HepG2 (cell line): Measurements from ENCODE around the gene SLC6A9. TPM values are rescaled to one million over a fixed set of nuclear protein-coding genes. Genes with fewer than 3 reads are reported as not detected.

Source experiments
- AHR ChIP-seq: IDR thresholded peaks from 2 replicates; pipeline ENCODE4 v1.6.1; 2018; ENCODE audit warnings: missing genetic modification reagents, missing compliant biosample characterization
- ARNTL ChIP-seq: sonication (generic); formaldehyde crosslinking; IDR thresholded peaks from 2 replicates; pipeline ENCODE4 v1.4.0; 2020; ENCODE audit warnings: mild to moderate bottlenecking, missing genetic modification reagents
- CBFB ChIP-seq: sonication (generic); formaldehyde crosslinking; IDR thresholded peaks from 2 replicates; pipeline ENCODE4 v1.4.0; 2020; ENCODE audit warnings: missing genetic modification reagents
- GABPB1 ChIP-seq: IDR thresholded peaks from 2 replicates; pipeline ENCODE4 v1.6.1; 2016; ENCODE audit warnings: mild to moderate bottlenecking, missing genetic modification reagents, moderate library complexity, missing compliant biosample characterization
- GLI4 ChIP-seq: sonication (generic); formaldehyde crosslinking; IDR thresholded peaks from 2 replicates; pipeline ENCODE4 v1.5.1; 2020; ENCODE audit warnings: missing genetic modification reagents, mild to moderate bottlenecking, moderate library complexity, borderline replicate concordance
- HNRNPLL ChIP-seq: fragments of 200-400 bp; formaldehyde crosslinking; IDR thresholded peaks from 2 replicates; pipeline ENCODE4 v1.6.1; 2017; ENCODE audit warnings: mild to moderate bottlenecking, low read depth, low read length; ENCODE audit not compliant: poor library complexity, severe bottlenecking
- IRX3 ChIP-seq: sonication (generic); formaldehyde crosslinking; IDR thresholded peaks from 2 replicates; pipeline ENCODE4 v1.8.1; 2023; ENCODE audit warnings: mild to moderate bottlenecking, low read depth, missing genetic modification reagents, borderline replicate concordance
- MAF1 ChIP-seq: sonication (generic); formaldehyde crosslinking; IDR thresholded peaks from 2 replicates; pipeline ENCODE4 v1.5.0; 2020; ENCODE audit warnings: missing genetic modification reagents, borderline replicate concordance
- NFE2L2 ChIP-seq: fragments of 150-350 bp; IDR thresholded peaks from 2 replicates; pipeline ENCODE4 v1.6.1; 2014; ENCODE audit warnings: low read length
- NR1H2 ChIP-seq: sonication (generic); formaldehyde crosslinking; IDR thresholded peaks from 2 replicates; pipeline ENCODE4 v1.8.1; 2022; ENCODE audit warnings: low read depth, missing genetic modification reagents, borderline replicate concordance
- SCMH1 ChIP-seq: sonication (generic); formaldehyde crosslinking; IDR thresholded peaks from 2 replicates; pipeline ENCODE4 v1.9.0; 2021; ENCODE audit warnings: missing genetic modification reagents, mild to moderate bottlenecking, borderline replicate concordance
- SNAPC2 ChIP-seq: sonication (generic); formaldehyde crosslinking; IDR thresholded peaks from 2 replicates; pipeline ENCODE4 v1.8.1; 2022; ENCODE audit warnings: mild to moderate bottlenecking, missing genetic modification reagents
- SP5 ChIP-seq: IDR thresholded peaks from 2 replicates; pipeline ENCODE4 v1.6.1; 2016; ENCODE audit warnings: low read depth, borderline replicate concordance
- TARDBP ChIP-seq: sonication (generic); formaldehyde crosslinking; IDR thresholded peaks from 2 replicates; pipeline ENCODE4 v1.8.0; 2022; ENCODE audit warnings: mild to moderate bottlenecking, missing genetic modification reagents
- ZNF335 ChIP-seq: sonication (generic); formaldehyde crosslinking; IDR thresholded peaks from 2 replicates; pipeline ENCODE4 v1.4.0; 2020; ENCODE audit warnings: missing genetic modification reagents
- polyA plus RNA-seq, 8 experiments: library from polyadenylated mRNA; depleted of rRNA in 3 of 8; stranded (reverse) in 7 of 8; unstranded in 1 of 8; fragments of >200 nt; fragmentation: Illumina TruSeq in 4 of 8; extraction: Trizol in 4 of 8; gene quantifications; 2 replicates each; pipeline versions ENCODE4 v1.2.1 to v1.2.3, GENCODE V29; 2011 to 2016; ENCODE audit warnings: low read depth in 4 of 8, missing spikeins in 1 of 8, mixed read lengths in 1 of 8; ENCODE audit not compliant: insufficient read depth in 1 of 8
- total RNA-seq, 5 experiments: library from RNA; depleted of rRNA; stranded (reverse); fragments of >200 nt; fragmentation: Illumina TruSeq; extraction: Trizol; gene quantifications; 2 replicates each; pipeline ENCODE4 v1.2.3, GENCODE V29; 2016; ENCODE audit warnings: low read depth in 1 of 5
- TF ChIP-seq, protein P1 (sequence below): sonication (generic); formaldehyde crosslinking; IDR thresholded peaks from 2 replicates; pipeline ENCODE4 v1.4.0; 2020; ENCODE audit warnings: missing genetic modification reagents
- TF ChIP-seq, protein P2 (sequence below): sonication (generic); formaldehyde crosslinking; IDR thresholded peaks from 2 replicates; pipeline ENCODE4 v1.4.0; 2020; ENCODE audit warnings: missing genetic modification reagents
- TF ChIP-seq, protein P3 (sequence below): IDR thresholded peaks from 2 replicates; pipeline ENCODE4 v1.6.1; 2018; ENCODE audit warnings: missing genetic modification reagents, mild to moderate bottlenecking, missing compliant biosample characterization
- TF ChIP-seq, protein P4 (sequence below): IDR thresholded peaks from 2 replicates; pipeline ENCODE4 v1.6.1; 2016; ENCODE audit warnings: low read depth, borderline replicate concordance
- TF ChIP-seq, protein P5 (sequence below): sonication (generic); formaldehyde crosslinking; IDR thresholded peaks from 2 replicates; pipeline ENCODE4 v1.4.0; 2020; ENCODE audit warnings: mild to moderate bottlenecking, missing genetic modification reagents

SLC6A9 gene
- total and polyA plus RNA-seq, 2 of the 13 experiments (the other 11 are each of a cell fraction or from before 2014, with no cell fraction given), result 8.5 to 9.9 TPM

DNA sequence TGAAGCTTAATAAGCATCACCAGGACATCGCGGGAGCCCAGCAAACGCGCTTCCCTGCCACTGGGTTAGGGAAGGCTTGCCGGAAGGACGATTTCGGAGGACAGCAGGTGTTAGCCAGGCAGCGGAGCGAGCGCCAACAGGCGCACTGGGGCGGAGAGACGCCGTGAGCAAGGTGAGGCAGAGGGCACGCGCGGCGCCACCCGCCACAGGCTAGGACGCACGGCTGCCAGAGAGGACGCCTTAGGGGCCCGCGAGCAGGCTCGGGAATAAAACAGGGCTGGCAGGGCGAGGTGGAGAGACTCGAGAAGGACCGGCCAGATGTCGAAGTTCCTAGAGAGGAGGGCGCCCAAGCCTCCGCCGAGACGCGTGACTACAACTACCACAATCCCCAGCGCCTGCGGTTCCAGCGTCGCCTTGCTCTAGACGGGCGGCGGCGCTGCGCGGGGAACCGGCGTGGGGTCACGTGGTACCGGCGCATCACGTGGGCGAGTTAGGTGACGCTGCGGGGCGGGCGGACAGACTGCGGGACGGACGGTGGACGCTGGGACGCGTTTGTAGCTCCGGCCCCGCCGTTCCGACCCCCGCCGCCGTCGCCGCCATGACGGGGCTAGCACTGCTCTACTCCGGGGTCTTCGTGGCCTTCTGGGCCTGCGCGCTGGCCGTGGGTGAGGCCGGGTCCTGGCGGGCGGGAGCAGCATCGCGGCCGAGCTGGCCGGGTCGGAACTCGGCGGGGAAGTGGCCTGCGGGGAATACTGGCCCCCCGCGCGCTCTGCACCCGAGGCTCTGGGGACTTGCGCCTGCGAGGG lies 56.6 kb downstream of the SLC6A9 start, which contains the start of gene ATP6V0B (continued):
- TF ChIP-seq NFE2L2 (no peak), SCMH1 (CRISPR knock-in tag) (no peak), SP5 (CRISPR knock-in tag) (no peak; the same call in 1 of the 2 replicates), ZNF335 (CRISPR knock-in tag) (peak; percentile 98), CBFB (CRISPR knock-in tag) (peak; percentile 91), ARNTL (peak; percentile 94), HNRNPLL (peak; percentile 92), GLI4 (no peak), TARDBP (CRISPR knock-in tag) (0 out of 2 replicates have a peak, but pooled peaks have one; percentile 35), GABPB1 (CRISPR knock-in tag) (peak; percentile 92), AHR (CRISPR knock-in tag) (no peak; the same call in 1 of the 2 replicates), MAF1 (CRISPR knock-in tag) (no peak), SNAPC2 (CRISPR knock-in tag) (no peak), NR1H2 (CRISPR knock-in tag) (no peak; the same call in 1 of the 2 replicates), IRX3 (CRISPR knock-in tag) (peak; percentile 80; the same call in 1 of the 2 replicates)
- TF ChIP-seq, protein P1, sequence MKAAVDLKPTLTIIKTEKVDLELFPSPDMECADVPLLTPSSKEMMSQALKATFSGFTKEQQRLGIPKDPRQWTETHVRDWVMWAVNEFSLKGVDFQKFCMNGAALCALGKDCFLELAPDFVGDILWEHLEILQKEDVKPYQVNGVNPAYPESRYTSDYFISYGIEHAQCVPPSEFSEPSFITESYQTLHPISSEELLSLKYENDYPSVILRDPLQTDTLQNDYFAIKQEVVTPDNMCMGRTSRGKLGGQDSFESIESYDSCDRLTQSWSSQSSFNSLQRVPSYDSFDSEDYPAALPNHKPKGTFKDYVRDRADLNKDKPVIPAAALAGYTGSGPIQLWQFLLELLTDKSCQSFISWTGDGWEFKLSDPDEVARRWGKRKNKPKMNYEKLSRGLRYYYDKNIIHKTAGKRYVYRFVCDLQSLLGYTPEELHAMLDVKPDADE, result no peak
- TF ChIP-seq, protein P2, sequence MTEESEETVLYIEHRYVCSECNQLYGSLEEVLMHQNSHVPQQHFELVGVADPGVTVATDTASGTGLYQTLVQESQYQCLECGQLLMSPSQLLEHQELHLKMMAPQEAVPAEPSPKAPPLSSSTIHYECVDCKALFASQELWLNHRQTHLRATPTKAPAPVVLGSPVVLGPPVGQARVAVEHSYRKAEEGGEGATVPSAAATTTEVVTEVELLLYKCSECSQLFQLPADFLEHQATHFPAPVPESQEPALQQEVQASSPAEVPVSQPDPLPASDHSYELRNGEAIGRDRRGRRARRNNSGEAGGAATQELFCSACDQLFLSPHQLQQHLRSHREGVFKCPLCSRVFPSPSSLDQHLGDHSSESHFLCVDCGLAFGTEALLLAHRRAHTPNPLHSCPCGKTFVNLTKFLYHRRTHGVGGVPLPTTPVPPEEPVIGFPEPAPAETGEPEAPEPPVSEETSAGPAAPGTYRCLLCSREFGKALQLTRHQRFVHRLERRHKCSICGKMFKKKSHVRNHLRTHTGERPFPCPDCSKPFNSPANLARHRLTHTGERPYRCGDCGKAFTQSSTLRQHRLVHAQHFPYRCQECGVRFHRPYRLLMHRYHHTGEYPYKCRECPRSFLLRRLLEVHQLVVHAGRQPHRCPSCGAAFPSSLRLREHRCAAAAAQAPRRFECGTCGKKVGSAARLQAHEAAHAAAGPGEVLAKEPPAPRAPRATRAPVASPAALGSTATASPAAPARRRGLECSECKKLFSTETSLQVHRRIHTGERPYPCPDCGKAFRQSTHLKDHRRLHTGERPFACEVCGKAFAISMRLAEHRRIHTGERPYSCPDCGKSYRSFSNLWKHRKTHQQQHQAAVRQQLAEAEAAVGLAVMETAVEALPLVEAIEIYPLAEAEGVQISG (CRISPR knock-in tag), result peak; percentile 93
- TF ChIP-seq, protein P3, sequence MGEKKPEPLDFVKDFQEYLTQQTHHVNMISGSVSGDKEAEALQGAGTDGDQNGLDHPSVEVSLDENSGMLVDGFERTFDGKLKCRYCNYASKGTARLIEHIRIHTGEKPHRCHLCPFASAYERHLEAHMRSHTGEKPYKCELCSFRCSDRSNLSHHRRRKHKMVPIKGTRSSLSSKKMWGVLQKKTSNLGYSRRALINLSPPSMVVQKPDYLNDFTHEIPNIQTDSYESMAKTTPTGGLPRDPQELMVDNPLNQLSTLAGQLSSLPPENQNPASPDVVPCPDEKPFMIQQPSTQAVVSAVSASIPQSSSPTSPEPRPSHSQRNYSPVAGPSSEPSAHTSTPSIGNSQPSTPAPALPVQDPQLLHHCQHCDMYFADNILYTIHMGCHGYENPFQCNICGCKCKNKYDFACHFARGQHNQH, result no peak; the same call in none of the 2 replicates
- TF ChIP-seq, protein P4, sequence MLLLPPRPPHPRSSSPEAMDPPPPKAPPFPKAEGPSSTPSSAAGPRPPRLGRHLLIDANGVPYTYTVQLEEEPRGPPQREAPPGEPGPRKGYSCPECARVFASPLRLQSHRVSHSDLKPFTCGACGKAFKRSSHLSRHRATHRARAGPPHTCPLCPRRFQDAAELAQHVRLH (CRISPR knock-in tag), result peak; percentile 31; the same call in 1 of the 2 replicates
- TF ChIP-seq, protein P5, sequence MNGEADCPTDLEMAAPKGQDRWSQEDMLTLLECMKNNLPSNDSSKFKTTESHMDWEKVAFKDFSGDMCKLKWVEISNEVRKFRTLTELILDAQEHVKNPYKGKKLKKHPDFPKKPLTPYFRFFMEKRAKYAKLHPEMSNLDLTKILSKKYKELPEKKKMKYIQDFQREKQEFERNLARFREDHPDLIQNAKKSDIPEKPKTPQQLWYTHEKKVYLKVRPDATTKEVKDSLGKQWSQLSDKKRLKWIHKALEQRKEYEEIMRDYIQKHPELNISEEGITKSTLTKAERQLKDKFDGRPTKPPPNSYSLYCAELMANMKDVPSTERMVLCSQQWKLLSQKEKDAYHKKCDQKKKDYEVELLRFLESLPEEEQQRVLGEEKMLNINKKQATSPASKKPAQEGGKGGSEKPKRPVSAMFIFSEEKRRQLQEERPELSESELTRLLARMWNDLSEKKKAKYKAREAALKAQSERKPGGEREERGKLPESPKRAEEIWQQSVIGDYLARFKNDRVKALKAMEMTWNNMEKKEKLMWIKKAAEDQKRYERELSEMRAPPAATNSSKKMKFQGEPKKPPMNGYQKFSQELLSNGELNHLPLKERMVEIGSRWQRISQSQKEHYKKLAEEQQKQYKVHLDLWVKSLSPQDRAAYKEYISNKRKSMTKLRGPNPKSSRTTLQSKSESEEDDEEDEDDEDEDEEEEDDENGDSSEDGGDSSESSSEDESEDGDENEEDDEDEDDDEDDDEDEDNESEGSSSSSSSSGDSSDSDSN (CRISPR knock-in tag), result peak; percentile 81
